ENCODE measurements around the gene ZCCHC24. TPM values are rescaled to one million over a fixed set of nuclear protein-coding genes. Genes with fewer than 3 reads are reported as not detected.

Gene ZCCHC24
- total and polyA plus RNA-seq, 4 donors: 7.8 to 23.9 (median 14.8) TPM

- DNase-seq (ENCODE audit: low spot score): peak; percentile 69
- Histone ChIP-seq H3K36me3 (ENCODE audit: control insufficient read depth in 4 of 4, insufficient read depth in 3 of 4, low read depth in 1 of 4, low read length in 3 of 4) (peaks cover 0 to 23% (median 8%) of the 10 kb centered on the region in 4 donors), H3K9me3 (ENCODE audit: control insufficient read depth in 4 of 4, low read length in 3 of 4) (no peaks in the 10 kb centered on the region), H3K4me3 (ENCODE audit: low read depth in 1 of 3, low read length in 3 of 3) (no peak overlapping the region), H3K27ac (ENCODE audit: low read depth in 1 of 2, low read length in 2 of 2) (no peak overlapping the region), H3K9ac (ENCODE audit: low read depth in 1 of 2, low read length in 2 of 2) (no peak overlapping the region), H3K27me3 (ENCODE audit: control insufficient read depth in 4 of 4, insufficient read depth in 4 of 4, low read length in 3 of 4) (no peaks in the 10 kb centered on the region), H3K4me1 (ENCODE audit: control insufficient read depth in 4 of 4, insufficient read depth in 4 of 4, low read length in 3 of 4) (peaks cover 5 to 39% (median 18%) of the 10 kb centered on the region in 4 donors)
- TF ChIP-seq RXRA (IDR thresholded peaks at IDR 0.05): no peak
- no peak for TF ChIP-seq SP1 (IDR thresholded peaks at IDR 0.05)
- no peak for TF ChIP-seq TAF1 (conservative IDR thresholded peaks at IDR 0.05)
- peak; percentile 52 for TF ChIP-seq NR2F2 (IDR thresholded peaks at IDR 0.05)
- TF ChIP-seq, protein P1, sequence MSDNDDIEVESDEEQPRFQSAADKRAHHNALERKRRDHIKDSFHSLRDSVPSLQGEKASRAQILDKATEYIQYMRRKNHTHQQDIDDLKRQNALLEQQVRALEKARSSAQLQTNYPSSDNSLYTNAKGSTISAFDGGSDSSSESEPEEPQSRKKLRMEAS (IDR thresholded peaks at IDR 0.05): no peak
- 72% methylated on average over 16 of the region's 16 CpGs for WGBS
Measured at GRCh38 chr10:79390551-79391229, 54.7 kb downstream of the ZCCHC24 start.

GRCh38 chr10:79390057-79390456 lies 55.4 kb downstream of the ZCCHC24 start:
- 95% methylated on average over 2 of the region's 2 CpGs for WGBS
- no peak for DNase-seq (ENCODE audit: low spot score)
- Histone ChIP-seq H3K36me3 (ENCODE audit: control insufficient read depth in 4 of 4, insufficient read depth in 3 of 4, low read depth in 1 of 4, low read length in 3 of 4) (peaks cover 0 to 26% (median 9%) of the 10 kb centered on the region in 4 donors), H3K4me1 (ENCODE audit: control insufficient read depth in 4 of 4, insufficient read depth in 4 of 4, low read length in 3 of 4) (peaks cover 5 to 39% (median 17%) of the 10 kb centered on the region in 4 donors), H3K27me3 (ENCODE audit: control insufficient read depth in 4 of 4, insufficient read depth in 4 of 4, low read length in 3 of 4) (no peaks in the 10 kb centered on the region), H3K4me3 (ENCODE audit: low read depth in 1 of 3, low read length in 3 of 3) (no peak overlapping the region), H3K9ac (ENCODE audit: low read depth in 1 of 2, low read length in 2 of 2) (no peak overlapping the region), H3K27ac (ENCODE audit: low read depth in 1 of 2, low read length in 2 of 2) (no peak overlapping the region), H3K9me3 (ENCODE audit: control insufficient read depth in 4 of 4, low read length in 3 of 4) (no peaks in the 10 kb centered on the region)
- TF ChIP-seq, protein P1 (IDR thresholded peaks at IDR 0.05): no peak
- TF ChIP-seq EGR1 (IDR thresholded peaks at IDR 0.05; ENCODE audit: low read depth in 2 of 2) (no peak), JUND (IDR thresholded peaks at IDR 0.05) (no peak)

- Histone ChIP-seq H3K9ac (ENCODE audit: low read depth in 1 of 2, low read length in 2 of 2) (no peak overlapping the region), H3K27ac (ENCODE audit: low read depth in 1 of 2, low read length in 2 of 2) (peak overlapping the region; percentile 22 to 34), H3K9me3 (ENCODE audit: control insufficient read depth in 4 of 4, low read length in 3 of 4) (no peaks in the 10 kb centered on the region), H3K36me3 (ENCODE audit: control insufficient read depth in 4 of 4, insufficient read depth in 3 of 4, low read depth in 1 of 4, low read length in 3 of 4) (peaks cover 0 to 28% (median 10%) of the 10 kb centered on the region in 4 donors), H3K27me3 (ENCODE audit: control insufficient read depth in 4 of 4, insufficient read depth in 4 of 4, low read length in 3 of 4) (no peaks in the 10 kb centered on the region), H3K4me3 (ENCODE audit: low read depth in 1 of 3, low read length in 3 of 3) (no peak overlapping the region), H3K4me1 (ENCODE audit: control insufficient read depth in 4 of 4, insufficient read depth in 4 of 4, low read length in 3 of 4) (peaks cover 0 to 24% (median 13%) of the 10 kb centered on the region in 4 donors)
- DNase-seq (ENCODE audit: low spot score): peak; percentile 35
- 76% methylated on average over 11 of the region's 11 CpGs for WGBS
- TF ChIP-seq, protein P1 (IDR thresholded peaks at IDR 0.05): no peak
- TF ChIP-seq YY1 (IDR thresholded peaks at IDR 0.05) (no peak), RXRA (IDR thresholded peaks at IDR 0.05) (no peak), CTCF (IDR thresholded peaks at IDR 0.05; ENCODE audit: low read depth, low read length, missing input control) (no peak), EGR1 (IDR thresholded peaks at IDR 0.05; ENCODE audit: low read depth in 2 of 2) (no peak), GABPA (IDR thresholded peaks at IDR 0.05 in 1 of 2, conservative IDR thresholded peaks at IDR 0.05 in 1 of 2) (no peak), TAF1 (conservative IDR thresholded peaks at IDR 0.05) (no peak), NR2F2 (IDR thresholded peaks at IDR 0.05) (no peak), FOXA1 (IDR thresholded peaks at IDR 0.05) (no peak)
- TF ChIP-seq, protein P2, sequence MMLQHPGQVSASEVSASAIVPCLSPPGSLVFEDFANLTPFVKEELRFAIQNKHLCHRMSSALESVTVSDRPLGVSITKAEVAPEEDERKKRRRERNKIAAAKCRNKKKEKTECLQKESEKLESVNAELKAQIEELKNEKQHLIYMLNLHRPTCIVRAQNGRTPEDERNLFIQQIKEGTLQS (IDR thresholded peaks at IDR 0.05): no peak
- TF ChIP-seq, protein P3, sequence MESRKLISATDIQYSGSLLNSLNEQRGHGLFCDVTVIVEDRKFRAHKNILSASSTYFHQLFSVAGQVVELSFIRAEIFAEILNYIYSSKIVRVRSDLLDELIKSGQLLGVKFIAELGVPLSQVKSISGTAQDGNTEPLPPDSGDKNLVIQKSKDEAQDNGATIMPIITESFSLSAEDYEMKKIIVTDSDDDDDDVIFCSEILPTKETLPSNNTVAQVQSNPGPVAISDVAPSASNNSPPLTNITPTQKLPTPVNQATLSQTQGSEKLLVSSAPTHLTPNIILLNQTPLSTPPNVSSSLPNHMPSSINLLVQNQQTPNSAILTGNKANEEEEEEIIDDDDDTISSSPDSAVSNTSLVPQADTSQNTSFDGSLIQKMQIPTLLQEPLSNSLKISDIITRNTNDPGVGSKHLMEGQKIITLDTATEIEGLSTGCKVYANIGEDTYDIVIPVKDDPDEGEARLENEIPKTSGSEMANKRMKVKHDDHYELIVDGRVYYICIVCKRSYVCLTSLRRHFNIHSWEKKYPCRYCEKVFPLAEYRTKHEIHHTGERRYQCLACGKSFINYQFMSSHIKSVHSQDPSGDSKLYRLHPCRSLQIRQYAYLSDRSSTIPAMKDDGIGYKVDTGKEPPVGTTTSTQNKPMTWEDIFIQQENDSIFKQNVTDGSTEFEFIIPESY (IDR thresholded peaks at IDR 0.05): no peak
Measured at GRCh38 chr10:79387974-79388850, 57.2 kb downstream of the ZCCHC24 start.

Data from liver (tissue), 9 donors.